ENCODE results near the gene MAP2K5. TPM values are rescaled to one million over a fixed set of nuclear protein-coding genes. Genes with fewer than 3 reads are reported as not detected.

MAP2K5 gene
- total and polyA plus RNA-seq, 2 experiments from 2014 or later, result 12.4 to 13.7 TPM

DNA sequence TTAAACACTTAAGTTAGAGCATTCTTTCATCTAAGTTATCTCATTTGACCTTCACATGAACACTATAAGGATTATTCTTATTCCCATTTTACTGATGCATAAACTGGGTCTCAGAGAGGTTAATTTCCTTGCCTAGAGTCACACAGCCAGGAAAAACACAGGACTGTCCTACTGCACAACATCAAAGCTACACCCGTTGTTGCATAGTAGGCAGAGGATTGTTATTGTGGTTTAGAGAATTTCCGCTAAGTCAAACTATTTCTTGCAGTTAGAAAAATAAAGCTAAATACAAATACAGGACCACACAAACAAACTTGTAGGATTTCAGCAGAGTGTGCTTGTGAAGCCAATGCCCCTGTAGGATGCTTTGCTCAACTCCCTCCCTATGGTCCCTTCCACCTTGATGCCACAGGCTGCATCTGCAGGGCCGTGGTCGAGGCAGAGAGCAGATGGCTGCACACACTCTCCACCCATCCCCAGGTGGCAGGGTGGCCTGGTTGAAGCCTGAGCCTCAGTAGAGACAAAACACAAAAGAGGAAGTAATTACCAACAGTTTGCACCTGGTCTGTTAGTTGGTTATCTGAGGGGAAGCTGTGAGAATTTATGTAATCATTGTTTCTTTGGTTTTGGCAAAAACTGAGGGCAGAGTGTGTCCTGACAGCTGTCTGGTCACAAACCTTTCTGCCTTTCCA, 241.7 kb downstream of the MAP2K5 start:
- no peaks in the 10 kb centered on the region for H4K20me1 ChIP-seq (ENCODE audit: insufficient read depth, poor library complexity, severe bottlenecking)
- H2AFZ ChIP-seq, result no peak overlapping the region
- H3K4me1 ChIP-seq (ENCODE audit: insufficient read depth), result no peaks in the 10 kb centered on the region
- H3K27ac ChIP-seq, result no peak overlapping the region
- no peaks in the 10 kb centered on the region for H3K27me3 ChIP-seq
- no peaks in the 10 kb centered on the region for H3K9me3 ChIP-seq (ENCODE audit: low read depth)
- TF ChIP-seq EZH2 (IDR thresholded peaks at IDR 0.05; ENCODE audit: borderline replicate concordance) (no peak), EZH2phosphoT487 (IDR thresholded peaks at IDR 0.05; ENCODE audit: low read depth, severe bottlenecking, unreplicated experiment) (no peak)
- TF ChIP-seq, protein P1, sequence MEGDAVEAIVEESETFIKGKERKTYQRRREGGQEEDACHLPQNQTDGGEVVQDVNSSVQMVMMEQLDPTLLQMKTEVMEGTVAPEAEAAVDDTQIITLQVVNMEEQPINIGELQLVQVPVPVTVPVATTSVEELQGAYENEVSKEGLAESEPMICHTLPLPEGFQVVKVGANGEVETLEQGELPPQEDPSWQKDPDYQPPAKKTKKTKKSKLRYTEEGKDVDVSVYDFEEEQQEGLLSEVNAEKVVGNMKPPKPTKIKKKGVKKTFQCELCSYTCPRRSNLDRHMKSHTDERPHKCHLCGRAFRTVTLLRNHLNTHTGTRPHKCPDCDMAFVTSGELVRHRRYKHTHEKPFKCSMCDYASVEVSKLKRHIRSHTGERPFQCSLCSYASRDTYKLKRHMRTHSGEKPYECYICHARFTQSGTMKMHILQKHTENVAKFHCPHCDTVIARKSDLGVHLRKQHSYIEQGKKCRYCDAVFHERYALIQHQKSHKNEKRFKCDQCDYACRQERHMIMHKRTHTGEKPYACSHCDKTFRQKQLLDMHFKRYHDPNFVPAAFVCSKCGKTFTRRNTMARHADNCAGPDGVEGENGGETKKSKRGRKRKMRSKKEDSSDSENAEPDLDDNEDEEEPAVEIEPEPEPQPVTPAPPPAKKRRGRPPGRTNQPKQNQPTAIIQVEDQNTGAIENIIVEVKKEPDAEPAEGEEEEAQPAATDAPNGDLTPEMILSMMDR (IDR thresholded peaks at IDR 0.05; ENCODE audit: poor library complexity), result no peak
- H3K36me3 ChIP-seq (replicated peaks; ENCODE audit: insufficient read depth, low read depth), result no peaks in the 10 kb centered on the region
- 78% methylated on average over 4 of the region's 4 CpGs for WGBS (ENCODE audit: low lambda C conversion rate, missing lambda C conversion rate)
- no peaks in the 10 kb centered on the region for H3K9me2 ChIP-seq (replicated peaks; ENCODE audit: insufficient read depth)
- H3K4me3 ChIP-seq, result no peak overlapping the region
- no peak overlapping the region for H3K4me2 ChIP-seq
- no peak for DNase-seq (ENCODE audit: low spot score)
- no peaks in the 10 kb centered on the region for H3K79me2 ChIP-seq

DNA sequence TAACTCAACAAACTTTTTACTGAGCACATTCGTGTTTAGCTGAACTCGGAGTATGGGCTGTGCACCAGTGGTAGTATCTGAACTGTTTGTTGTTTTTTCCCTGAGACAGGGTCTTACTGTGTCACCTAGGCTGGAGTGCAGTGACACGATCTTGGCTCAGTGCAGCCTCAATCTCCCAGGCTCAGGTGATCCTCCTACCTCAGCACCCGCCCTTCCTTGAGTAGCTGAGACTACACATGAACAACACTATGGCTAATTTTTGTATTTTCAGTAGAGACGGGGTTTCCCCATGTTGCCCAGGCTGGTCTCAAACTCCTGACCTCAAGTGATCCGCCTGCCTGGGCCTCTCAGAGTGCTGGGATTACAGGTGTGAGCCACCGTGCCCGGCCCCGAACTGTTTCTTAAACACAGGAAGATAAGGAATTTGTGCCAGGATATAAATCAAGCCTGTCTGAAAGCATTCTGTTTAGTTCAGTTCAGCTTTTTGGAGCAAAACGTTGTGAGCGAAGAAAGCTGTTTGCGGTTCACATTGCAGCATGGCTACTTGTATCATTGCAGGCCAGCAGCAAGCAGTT, 242.4 kb downstream of the MAP2K5 start:
- H2AFZ ChIP-seq, result no peak overlapping the region
- no peaks in the 10 kb centered on the region for H3K36me3 ChIP-seq (replicated peaks; ENCODE audit: insufficient read depth, low read depth)
- no peak overlapping the region for H3K4me3 ChIP-seq
- DNase-seq (ENCODE audit: low spot score), result no peak
- 91% methylated on average over 12 of the region's 12 CpGs for WGBS (ENCODE audit: low lambda C conversion rate, missing lambda C conversion rate)
- H3K9me2 ChIP-seq (replicated peaks; ENCODE audit: insufficient read depth), result no peaks in the 10 kb centered on the region
- no peaks in the 10 kb centered on the region for H3K4me1 ChIP-seq (ENCODE audit: insufficient read depth)
- no peaks in the 10 kb centered on the region for H3K27me3 ChIP-seq
- H3K9me3 ChIP-seq (ENCODE audit: low read depth), result no peaks in the 10 kb centered on the region
- H3K27ac ChIP-seq, result no peak overlapping the region
- TF ChIP-seq EZH2phosphoT487 (IDR thresholded peaks at IDR 0.05; ENCODE audit: low read depth, severe bottlenecking, unreplicated experiment), result no peak
- H3K79me2 ChIP-seq, result no peaks in the 10 kb centered on the region
- H3K4me2 ChIP-seq, result no peak overlapping the region
- no peaks in the 10 kb centered on the region for H4K20me1 ChIP-seq (ENCODE audit: insufficient read depth, poor library complexity, severe bottlenecking)

DNA sequence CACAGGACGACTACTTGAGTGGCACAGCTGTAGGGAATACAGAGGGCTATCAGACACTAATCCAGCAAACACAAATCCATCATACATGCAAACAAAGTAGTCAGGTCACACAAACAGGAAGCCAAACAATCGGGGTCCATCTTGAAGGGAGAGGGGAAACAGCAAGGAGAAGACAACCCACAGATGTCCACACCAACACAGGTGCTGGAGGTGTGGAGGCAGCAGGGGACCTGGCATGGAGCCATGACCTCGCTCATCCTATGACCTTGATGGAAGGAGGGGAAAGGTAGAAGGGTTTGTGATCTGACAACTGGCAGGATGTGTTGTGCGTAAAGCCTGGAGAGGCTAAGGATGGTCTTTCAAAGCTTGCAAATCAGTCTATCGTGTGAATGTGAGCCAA, 242.9 kb downstream of the MAP2K5 start:
- Histone ChIP-seq H3K36me3 (replicated peaks; ENCODE audit: insufficient read depth, low read depth) (no peaks in the 10 kb centered on the region), H3K9me3 (ENCODE audit: low read depth) (no peaks in the 10 kb centered on the region), H3K4me1 (ENCODE audit: insufficient read depth) (no peaks in the 10 kb centered on the region), H3K4me2 (no peak overlapping the region), H3K9me2 (replicated peaks; ENCODE audit: insufficient read depth) (no peaks in the 10 kb centered on the region), H3K27me3 (no peaks in the 10 kb centered on the region), H3K27ac (no peak overlapping the region), H3K4me3 (no peak overlapping the region), H2AFZ (no peak overlapping the region), H4K20me1 (ENCODE audit: insufficient read depth, poor library complexity, severe bottlenecking) (no peaks in the 10 kb centered on the region), H3K79me2 (no peaks in the 10 kb centered on the region)
- no peak for DNase-seq (ENCODE audit: low spot score)
- TF ChIP-seq EZH2phosphoT487 (IDR thresholded peaks at IDR 0.05; ENCODE audit: low read depth, severe bottlenecking, unreplicated experiment) (no peak), EZH2 (IDR thresholded peaks at IDR 0.05; ENCODE audit: borderline replicate concordance) (no peak)
- TF ChIP-seq, protein P1 (IDR thresholded peaks at IDR 0.05; ENCODE audit: poor library complexity), result no peak
- 90% methylated on average over 5 of the region's 5 CpGs for WGBS (ENCODE audit: low lambda C conversion rate, missing lambda C conversion rate)

DNA sequence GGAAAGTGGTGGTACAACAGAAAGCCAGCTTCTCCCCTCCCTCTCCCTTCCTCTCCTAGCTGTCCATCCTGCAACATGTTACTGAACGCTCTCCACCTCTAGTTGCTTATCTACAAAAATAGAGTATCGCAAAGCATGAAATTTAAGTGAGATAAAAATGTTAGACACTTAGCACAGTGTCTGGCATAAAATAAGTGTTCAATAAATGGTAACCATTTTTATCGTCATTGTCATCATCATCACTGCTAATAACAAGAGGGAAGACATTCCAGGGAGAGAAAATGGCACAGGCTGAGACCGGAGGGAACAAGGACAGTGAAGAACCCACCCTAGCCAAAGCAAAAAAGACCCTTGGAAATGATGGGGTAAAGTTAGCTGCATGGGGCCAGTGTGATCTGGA, 244.1 kb downstream of the MAP2K5 start:
- Histone ChIP-seq H4K20me1 (ENCODE audit: insufficient read depth, poor library complexity, severe bottlenecking) (no peaks in the 10 kb centered on the region), H3K4me1 (ENCODE audit: insufficient read depth) (no peaks in the 10 kb centered on the region), H3K27ac (no peak overlapping the region), H3K9me2 (replicated peaks; ENCODE audit: insufficient read depth) (no peaks in the 10 kb centered on the region), H3K79me2 (no peaks in the 10 kb centered on the region), H3K4me3 (no peak overlapping the region), H2AFZ (no peak overlapping the region), H3K4me2 (no peak overlapping the region), H3K36me3 (replicated peaks; ENCODE audit: insufficient read depth, low read depth) (no peaks in the 10 kb centered on the region), H3K27me3 (no peaks in the 10 kb centered on the region), H3K9me3 (ENCODE audit: low read depth) (no peaks in the 10 kb centered on the region)
- WGBS (ENCODE audit: low lambda C conversion rate, missing lambda C conversion rate), result 93% methylated on average over 4 of the region's 4 CpGs
- no peak for DNase-seq (ENCODE audit: low spot score)
- TF ChIP-seq EZH2phosphoT487 (IDR thresholded peaks at IDR 0.05; ENCODE audit: low read depth, severe bottlenecking, unreplicated experiment) (no peak), EZH2 (IDR thresholded peaks at IDR 0.05; ENCODE audit: borderline replicate concordance) (no peak)
- TF ChIP-seq, protein P1 (IDR thresholded peaks at IDR 0.05; ENCODE audit: poor library complexity), result no peak
